Measurements from ENCODE around the gene THOC6. TPM values are rescaled to one million over a fixed set of nuclear protein-coding genes. Genes with fewer than 3 reads are reported as not detected.

Gene THOC6
- total RNA-seq, 2 donors from 2014 or later = 18.8 to 19.3 TPM

- peak; percentile 71 for ATAC-seq
- intact Hi-C loops (cut with DNase I, micrococcal nuclease) = no loop called here
- DNase-seq = peak in 1 of 2 donors; percentile 68
Observed at GRCh38 chr16:3012828-3013420, 10.9 kb upstream of the THOC6 start, which contains the start of gene CLDN9. CLDN9 (plus strand) TSS chr16:3012923; CDS start chr16:3013363, 440 bp downstream.

GRCh38 chr16:3013491-3013951 is 10.3 kb upstream of the THOC6 start:
- ATAC-seq (no peak), DNase-seq (no peak)
- intact Hi-C loops (cut with DNase I, micrococcal nuclease) = no loop called here

DNA sequence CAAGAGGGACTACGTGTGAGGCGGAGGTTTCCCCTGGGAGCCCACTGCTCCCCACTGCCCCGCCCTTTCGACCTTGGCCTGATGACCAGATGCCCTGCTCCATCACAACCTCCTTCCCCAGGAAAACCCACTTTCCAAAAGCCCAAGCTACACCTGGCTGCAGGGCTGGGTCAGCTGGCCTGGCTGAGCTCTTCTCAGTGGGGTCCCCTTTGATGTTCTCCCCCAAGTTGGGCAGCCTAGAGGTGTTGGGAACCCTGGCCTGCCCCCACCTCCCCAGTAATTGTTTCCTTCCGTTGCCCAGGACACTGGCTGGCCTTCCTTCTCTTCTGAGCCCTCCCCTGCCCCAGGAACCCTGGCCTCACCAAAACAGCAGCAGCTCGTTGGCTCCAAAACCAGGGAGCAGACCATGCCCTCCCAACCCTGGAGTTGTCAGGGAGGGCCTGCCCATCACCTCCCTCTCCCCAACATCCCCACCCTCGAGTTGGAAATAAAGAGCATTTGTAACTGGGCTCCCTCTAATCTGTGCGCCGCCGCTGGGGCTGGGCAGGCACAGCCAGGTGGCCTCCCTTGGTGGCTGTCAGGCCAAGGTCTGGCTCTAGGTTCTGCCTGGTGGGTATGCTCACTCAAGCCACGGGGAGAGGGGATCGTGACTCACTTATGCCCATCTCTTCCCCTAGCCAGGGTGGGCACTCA is 9.7 kb upstream of the THOC6 start:
- intact Hi-C loops (cut with DNase I, micrococcal nuclease) = no loop called here
- no peak for ATAC-seq

DNA sequence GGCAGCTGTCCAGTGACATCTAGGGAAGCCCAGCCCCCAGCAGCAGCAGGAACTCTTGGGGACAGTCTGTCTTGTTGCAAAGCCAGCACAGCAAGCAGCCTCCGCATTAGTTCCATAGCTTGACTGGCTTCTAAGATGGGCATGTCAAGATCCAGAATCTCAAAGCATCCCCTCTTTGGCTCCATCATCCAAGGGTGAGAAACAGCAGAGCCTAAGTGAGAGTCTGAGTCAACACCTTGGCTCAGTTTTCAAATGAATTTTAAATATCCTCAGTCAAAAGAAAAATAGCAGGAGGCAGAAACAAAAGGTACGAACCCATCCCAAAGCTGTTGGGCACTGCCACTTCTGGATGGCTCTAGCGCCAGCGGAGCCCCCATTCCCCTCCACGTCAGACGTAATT is 8.9 kb upstream of the THOC6 start:
- no peak for ATAC-seq
- no peak for DNase-seq
- intact Hi-C loops (cut with DNase I, micrococcal nuclease) = no loop called here

More for the DNA sequence above, 9.7 kb upstream of the THOC6 start:
- DNase-seq = no peak

GRCh38 chr16:3015865-3016521 is 7.8 kb upstream of the THOC6 start:
- no peak for DNase-seq
- intact Hi-C loops (cut with DNase I, micrococcal nuclease) = no loop called here
- no peak for ATAC-seq

- intact Hi-C loops (cut with DNase I, micrococcal nuclease) = no loop called here
- no peak for ATAC-seq
- no peak for DNase-seq
Observed at GRCh38 chr16:3017344-3017743, 6.5 kb upstream of the THOC6 start.

DNA sequence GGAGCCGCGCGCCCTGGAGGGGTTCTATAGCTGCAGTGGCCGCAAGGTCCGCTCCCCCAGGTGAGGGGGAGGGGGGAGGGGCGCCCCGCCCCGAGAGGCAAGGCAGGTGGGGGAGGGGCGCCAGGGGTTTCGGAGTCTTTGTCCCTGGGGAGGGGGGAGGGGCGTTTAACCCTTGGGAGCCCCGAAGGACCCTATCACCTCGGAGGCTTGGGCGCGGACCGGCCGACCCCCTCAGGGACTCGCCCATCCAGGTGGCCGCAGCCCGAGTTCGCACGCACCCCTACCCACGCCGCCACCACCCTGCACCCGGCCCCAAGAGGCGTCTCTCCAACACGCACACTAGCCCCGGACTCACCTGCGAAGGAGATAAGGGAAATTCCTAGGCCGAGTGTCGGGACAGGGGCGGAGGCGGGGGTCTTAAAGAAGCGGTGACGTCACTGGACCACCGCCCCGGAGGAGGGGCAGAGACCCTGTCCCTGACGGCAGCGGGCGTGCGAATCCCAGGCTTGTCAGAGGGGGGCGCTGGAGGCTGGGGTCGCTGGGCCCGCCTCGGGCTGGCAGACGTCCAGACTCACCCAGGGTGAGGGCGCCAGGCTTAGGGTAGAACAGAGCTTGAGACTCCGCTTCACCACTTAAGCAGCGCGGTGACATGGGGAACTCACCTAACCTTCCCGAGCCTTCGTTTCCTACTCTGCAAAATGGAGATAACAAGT is 5.9 kb upstream of the THOC6 start, which contains the start of gene CLDN6:
Gene CLDN6 (minus strand): TSS at position 390 of the 713 bp plus-strand sequence. CDS start 2,162 bp downstream, outside the sequence.
- DNase-seq = peak; percentile 31 to 51
- no peak for ATAC-seq
- intact Hi-C loops (cut with DNase I, micrococcal nuclease) = no loop called here

GRCh38 chr16:3019594-3020246 is 4.1 kb upstream of the THOC6 start:
- ATAC-seq = no peak

DNA sequence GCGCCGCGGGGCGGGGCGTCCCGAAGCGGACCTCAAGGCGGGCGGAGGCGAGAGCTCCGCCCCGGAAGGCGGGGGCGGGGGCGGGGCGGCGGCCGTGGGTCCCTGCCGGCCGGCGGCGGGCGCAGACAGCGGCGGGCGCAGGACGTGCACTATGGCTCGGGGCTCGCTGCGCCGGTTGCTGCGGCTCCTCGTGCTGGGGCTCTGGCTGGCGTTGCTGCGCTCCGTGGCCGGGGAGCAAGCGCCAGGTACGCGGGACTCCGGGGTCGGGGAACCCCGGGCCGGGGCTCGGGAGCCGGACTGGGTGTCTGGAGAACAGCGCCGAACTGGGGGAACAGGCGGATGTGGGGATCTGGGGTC is 3.6 kb upstream of the THOC6 start, which contains the start of gene TNFRSF12A:
Gene TNFRSF12A (plus strand): TSS at position 122 of the 357 bp plus-strand sequence. CDS start 30 bp downstream, at position 152.
- intact Hi-C loops (cut with DNase I, micrococcal nuclease) = no loop called here
- ATAC-seq = peak; percentile 53

More at GRCh38 chr16:3019594-3020246, 4.1 kb upstream of the THOC6 start:
- DNase-seq = no peak
- intact Hi-C loops (cut with DNase I, micrococcal nuclease) = no loop called here

GRCh38 chr16:3020604-3021448 is 3.0 kb upstream of the THOC6 start:
- DNase-seq (peak; percentile 73 to 82), ATAC-seq (peak; percentile 31)
- intact Hi-C loops (cut with DNase I, micrococcal nuclease) = no loop called here

More for the DNA sequence above, 3.6 kb upstream of the THOC6 start, which contains the start of gene TNFRSF12A:
- DNase-seq = peak; percentile 68 to 86

- ATAC-seq = peak; percentile 49
- intact Hi-C loops (cut with DNase I, micrococcal nuclease) = no loop called here
Observed at GRCh38 chr16:3021449-3022207, 2.2 kb upstream of the THOC6 start.

GRCh38 chr16:3022208-3022683 is 1.6 kb upstream of the THOC6 start:
- intact Hi-C loops (cut with DNase I, micrococcal nuclease) = no loop called here
- DNase-seq = peak; percentile 81 to 89
- peak; percentile 20 for ATAC-seq

More at GRCh38 chr16:3021449-3022207, 2.2 kb upstream of the THOC6 start:
- DNase-seq = peak; percentile 84 to 91

DNA sequence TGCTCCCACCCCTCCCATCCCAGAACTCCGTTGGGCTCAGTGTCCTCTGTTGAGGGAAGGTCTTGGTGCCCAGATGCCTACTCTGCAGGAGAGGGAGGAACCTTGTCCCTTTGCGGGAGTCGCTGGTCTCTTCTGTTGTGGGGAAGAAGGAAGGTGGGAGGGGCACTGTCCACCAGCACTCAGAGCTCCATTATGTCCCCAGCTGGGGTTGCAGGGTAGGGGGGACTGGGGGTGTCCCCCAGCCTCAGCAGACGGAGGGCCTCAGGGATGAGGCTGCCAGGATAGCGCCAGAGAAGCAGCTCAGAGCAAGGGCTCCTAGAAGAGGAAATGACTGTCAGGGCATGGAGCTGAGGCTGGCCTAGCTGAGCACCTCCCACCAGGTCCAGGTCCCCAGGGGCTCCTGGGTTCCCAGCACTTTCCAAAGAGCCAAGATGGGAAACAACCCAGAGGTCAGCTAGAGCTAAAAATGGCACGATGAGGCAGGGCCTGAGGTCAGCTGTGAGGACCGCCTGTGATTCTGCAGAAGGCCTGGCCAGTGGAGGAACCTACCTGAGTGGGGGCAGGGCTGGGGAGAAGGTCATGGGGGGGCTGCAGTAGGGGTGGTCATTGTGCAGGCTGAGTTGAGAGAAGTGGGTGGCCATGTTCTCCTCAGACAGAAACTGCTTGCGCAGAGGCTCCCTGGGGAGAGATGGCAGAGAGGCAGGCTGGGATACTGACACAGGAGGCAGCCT is 986 bp upstream of the THOC6 start:
- DNase-seq (peak; percentile 18 to 41), ATAC-seq (no peak)
- intact Hi-C loops (cut with DNase I, micrococcal nuclease) = no loop called here

DNA sequence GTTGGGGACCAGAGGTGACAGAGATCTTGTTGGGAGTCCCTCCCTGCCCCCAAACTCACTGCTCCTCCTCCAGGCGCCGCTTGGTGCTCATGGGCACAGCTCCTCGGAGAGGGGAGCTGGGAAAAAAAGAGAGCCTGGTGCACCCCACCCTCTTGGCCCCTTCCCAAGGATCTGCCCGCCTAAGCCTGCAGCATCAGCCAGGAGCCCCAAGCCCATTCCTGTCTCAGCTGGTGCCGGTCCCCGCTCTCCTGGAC is 493 bp upstream of the THOC6 start:
- DNase-seq (no peak), ATAC-seq (no peak)
- intact Hi-C loops (cut with DNase I, micrococcal nuclease) = no loop called here

GRCh38 chr16:3025032-3026002 is 1.5 kb downstream of the THOC6 start:
- DNase-seq = no peak
- intact Hi-C loops (cut with DNase I, micrococcal nuclease) = no loop called here
- no peak for ATAC-seq

Data from left colon (tissue), 2 donors.